ENCODE results near the gene PKN1.
"Not testable (repeated sequence)": the region's sequence is repeated elsewhere in the genome, so short reads cannot be mapped to it uniquely, and the experiment has no call there.

PKN1 gene

DNA sequence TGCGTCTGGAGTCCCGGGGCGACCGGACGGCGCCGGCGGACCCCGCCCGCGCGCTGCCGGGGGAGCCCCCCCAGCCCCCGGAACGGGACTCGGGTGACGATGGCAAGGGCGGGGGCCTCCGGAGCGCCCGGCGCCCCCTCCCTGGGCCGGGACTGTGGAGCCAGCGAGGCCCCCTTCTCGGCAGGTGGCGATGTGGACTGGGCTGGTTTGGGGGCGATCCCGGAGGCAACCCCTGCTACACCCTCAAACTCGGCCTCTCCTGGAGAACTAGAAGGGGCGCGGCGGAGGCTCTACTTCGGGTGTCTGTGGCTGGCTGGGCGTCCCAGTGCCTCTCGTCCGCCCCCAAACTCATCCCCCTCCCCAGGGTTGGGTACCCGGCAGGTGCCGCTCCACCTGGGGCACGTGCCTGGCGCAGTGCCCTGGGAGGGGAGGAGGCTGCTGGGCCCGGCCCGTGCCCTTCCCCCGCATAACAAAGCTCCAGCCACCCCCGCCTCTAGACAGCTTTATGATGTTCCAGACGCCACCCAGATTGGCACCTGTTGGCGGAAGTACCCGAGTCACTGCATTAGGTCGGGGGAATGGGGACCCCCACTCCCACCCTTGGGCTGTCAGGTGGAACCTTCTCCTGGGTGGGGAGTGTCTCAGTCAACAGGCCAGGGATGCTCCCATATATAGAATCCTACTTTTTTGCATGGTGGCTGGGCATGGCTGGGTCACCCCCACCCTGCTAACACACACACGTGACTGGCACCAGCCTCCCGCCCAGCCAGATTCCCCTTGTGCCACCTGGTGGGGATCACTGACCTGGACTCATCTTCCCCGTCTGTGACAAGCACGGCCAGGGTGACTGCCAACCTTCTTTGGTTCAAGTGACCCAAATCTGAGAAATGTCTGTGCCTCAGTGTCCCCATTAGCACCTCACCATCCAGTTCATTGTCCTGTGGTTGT lies 722 bp downstream of the PKN1 start:
- DNase-seq: no peak

DNA sequence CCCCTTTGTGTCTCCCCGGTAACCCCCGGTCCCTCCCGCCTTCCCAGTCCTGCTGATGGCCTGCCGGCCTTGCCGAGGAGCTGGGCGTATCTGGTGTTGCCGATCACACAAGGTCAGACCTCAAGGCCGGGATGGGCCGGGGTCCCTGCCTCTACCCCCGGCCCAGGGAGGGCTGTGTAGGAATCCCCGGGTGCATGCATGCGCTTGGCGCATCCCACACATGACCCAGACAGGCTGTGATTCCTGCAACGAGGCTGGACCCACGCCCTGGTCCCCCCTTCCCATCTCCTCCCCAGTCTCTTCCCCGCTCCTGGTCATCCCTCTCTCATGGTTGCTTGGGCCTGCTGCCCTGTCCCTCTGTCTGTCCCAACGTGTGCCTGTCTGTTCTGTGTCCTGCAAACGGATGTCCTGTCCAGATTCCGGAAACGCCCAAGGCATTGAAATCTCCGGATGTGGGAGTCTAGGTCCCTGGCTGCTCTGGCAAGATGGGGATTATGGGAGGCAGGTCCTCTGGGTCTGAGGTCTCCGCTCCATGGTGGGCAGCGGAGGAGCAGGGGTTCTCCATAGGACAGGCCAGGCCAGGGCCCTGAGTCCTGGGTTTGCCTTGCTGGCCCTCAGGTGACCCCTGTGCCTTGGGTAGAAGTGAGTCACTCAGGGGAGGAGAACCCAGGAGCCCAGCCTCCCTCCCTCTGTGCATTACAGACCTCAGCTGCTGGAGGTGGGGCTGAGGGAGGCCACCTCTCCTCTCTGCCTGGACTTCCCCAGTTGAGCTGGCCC lies 1.6 kb downstream of the PKN1 start:
- no peak for DNase-seq

DNA sequence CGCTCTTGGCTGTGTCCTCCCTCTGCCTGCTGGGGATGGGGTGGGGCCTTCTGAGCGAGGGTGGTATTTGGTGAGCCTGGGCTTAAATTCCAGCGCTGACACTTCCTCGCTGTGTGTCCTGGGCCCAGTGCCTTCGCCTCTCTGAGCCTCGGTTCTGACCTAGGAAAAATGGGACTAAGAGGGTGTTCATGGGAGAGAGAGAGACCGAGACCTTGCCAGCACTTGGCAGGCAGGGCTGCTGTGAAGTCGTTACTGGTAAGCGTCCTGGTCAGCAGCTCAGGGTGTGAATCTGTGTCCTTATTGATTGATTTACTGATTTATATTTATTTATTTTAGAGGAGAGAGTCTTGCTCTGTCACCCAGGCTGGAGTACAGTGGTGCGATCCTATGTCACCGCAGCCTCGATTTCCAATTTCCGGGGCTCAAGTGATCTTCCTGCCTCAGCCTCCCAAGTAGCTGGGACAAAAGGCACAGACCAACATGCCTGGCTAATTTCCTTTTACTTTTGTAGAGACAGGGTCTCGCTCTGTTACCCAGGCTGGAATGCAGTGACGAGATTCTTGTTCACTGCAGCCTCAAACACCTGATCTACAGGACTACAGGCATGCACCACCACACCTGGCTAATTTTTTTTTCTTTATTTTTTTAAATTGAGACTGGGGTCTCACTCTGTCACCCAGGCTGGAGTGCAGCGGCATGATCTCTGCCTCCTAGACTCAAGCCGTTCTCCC lies 2.4 kb downstream of the PKN1 start:
- no peak for DNase-seq

DNA sequence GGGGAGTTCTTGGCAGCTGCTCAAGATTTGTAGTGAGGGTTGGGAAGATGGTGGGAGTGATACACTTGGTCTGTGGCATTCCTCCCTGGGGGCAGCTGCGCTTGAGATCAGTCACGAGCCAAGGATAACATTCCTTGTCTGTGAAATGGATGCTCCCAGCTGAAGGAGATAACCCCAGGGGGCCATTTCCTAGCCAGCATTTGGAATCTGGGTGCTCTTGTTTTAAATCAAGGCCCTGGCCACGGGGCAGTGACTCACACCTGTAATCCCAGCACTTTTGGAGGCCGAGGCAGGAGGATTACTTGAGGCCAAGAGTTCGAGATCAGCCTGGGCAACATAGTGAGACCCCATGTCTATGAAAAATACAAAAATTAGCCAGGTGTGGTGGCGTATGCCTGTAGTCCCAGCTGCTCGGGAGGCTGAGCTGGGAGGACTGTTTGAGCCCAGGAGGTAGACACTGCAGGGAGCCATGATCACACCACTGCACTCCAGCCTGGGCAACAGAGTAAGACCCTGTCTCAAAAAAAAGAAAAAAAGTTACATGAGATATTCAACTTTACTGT lies 4.6 kb downstream of the PKN1 start:
- DNase-seq: no peak

DNA sequence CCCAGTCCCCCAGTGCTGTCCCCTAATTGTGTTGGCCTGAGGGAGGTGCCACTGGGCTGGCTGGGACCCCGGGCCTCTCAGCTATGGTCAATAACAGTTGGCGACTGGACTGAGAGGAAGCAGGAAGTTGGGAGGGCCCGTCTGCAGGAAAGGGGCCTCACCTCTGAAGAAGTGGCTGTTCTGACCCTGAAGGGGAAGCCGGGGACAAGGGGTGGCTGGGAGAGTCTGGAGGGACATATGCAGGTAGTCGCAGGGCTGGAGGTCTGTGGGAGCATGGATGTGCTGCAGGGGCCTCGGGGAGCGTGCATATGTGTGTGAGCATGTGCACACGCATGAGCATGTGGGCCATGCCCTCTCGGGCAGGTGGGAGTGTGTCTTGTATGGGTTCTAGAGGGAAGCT lies 5.9 kb downstream of the PKN1 start:
- no peak for DNase-seq

DNA sequence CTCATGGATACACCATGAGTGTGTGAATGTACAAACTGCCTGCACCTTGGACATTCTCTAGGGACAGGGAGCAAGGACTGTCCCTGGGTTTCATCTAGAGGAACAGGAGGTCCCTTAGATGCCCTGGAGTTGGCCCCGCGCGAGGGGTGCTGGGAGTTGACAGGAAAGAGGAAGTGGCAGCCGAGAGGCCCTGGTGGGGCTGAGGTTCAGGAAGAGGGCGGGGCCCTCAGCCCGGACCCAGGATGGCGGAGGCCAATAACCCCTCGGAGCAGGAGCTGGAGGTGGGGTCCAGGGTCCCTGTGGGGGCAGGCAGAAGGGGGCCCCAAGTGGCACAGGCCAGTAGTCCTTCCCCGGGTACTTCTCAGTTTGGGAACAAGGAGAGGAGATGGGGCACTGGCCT lies 6.9 kb downstream of the PKN1 start:
- peak; percentile 15 for DNase-seq

DNA sequence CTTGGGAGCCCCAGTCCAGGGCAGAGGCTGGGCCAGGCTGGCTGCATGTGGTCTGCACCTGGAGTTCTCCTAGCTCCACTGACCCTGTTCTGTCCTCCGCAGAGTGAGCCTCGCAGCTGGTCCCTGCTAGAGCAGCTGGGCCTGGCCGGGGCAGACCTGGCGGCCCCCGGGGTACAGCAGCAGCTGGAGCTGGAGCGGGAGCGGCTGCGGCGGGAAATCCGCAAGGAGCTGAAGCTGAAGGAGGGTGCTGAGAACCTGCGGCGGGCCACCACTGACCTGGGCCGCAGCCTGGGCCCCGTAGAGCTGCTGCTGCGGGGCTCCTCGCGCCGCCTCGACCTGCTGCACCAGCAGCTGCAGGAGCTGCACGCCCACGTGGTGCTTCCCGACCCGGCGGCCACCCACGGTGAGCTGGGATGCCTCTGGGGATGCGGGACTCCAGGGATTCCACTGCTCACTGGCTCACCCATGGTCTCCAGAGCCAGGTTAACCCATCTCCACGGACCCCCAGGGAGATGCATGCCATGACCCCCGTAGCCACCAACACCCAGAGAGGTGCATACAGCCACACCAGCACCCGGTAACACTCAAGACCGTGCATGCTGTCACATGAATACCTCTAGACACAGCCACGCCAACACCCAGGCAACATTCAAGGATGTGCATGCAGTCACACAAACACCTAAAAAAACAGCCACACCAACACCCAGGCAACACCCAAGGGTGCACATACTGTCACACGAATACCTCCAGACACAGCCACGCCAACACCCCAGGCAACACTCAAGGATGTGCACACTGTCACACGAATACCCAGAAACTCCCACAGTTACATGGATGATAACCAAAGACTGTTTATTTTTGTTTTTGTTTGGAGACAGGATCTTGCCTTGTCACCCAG lies 8.2 kb downstream of the PKN1 start:
- no peak for DNase-seq

DNA sequence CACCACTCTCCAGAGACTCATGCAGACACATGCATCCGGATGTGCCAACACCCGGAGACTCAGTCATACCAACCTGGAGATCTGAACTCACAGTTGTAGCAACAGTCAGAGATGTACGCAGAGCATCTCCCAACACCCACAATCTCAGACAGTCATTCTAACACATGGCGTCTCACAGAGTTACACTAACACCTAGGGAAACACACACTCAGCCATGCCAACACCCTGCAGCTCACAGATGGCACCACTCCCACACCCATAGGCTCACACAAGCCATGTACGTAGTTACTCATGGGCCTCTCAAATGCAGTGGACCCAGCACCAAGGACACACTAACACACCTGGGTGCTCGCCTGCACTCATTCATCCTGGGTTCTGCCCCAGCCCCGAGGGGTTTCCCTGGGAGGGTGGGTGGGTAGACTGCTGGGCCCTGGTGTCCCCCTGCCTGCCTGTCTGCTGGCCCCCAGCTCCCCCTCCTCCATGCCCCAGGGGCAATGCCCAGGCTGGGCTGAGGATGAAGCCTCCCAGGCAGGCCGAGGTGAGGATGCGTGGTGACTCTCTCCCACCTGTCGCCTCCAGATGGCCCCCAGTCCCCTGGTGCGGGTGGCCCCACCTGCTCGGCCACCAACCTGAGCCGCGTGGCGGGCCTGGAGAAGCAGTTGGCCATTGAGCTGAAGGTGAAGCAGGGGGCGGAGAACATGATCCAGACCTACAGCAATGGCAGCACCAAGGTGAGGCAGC lies 10.0 kb downstream of the PKN1 start:
- DNase-seq: no peak

DNA sequence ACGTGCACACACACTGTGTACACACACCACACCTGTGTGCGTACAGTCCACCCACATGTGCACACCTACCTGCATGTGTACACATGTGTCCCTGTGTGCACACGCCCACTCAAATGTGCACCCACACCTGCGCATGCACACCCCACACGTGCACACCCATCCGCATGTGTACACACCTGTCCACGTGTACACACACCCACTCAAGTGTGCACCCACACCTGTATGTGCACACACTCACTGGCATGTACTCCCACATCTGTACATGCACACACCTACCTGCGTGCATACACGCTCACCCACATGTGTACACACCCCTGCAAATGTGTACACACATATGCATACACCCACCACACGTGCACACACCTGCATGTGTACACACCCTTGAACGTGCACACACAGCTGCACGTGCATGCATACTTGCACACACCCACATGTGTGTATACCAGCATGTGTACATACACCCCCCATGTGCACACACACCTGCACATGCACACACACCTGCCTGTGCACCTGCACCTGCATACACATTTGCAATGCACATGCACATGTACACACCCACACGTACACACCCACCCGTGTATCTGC lies 10.6 kb downstream of the PKN1 start:
- no peak for DNase-seq

DNA sequence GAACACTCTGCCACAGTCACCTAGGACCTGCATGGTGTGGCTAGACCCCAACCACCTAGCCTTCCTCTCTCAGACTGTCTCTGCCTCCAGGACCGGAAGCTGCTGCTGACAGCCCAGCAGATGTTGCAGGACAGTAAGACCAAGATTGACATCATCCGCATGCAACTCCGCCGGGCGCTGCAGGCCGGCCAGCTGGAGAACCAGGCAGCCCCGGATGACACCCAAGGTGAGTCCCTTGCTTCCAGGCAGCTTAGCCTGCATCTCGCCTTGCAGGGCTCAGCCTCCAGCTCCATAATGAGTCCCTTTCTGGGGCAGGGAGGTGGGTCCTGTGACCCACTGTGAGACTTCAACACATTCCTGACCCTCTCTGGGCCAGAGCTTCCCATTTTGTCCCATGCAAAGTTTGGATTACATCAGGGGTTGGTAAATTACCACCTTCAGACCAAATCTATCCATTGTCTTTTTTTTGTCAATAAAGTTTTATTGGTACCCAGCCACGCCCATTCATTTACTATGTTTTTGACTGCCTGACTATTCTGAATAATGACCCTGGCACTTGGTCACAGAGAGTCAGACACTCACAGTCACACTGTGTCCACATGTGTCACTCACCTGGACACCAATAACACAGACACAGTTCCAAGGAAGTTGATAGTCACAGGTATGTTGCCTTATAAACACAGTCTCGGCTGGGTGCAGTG lies 13.4 kb downstream of the PKN1 start:
- DNase-seq: no peak

DNA sequence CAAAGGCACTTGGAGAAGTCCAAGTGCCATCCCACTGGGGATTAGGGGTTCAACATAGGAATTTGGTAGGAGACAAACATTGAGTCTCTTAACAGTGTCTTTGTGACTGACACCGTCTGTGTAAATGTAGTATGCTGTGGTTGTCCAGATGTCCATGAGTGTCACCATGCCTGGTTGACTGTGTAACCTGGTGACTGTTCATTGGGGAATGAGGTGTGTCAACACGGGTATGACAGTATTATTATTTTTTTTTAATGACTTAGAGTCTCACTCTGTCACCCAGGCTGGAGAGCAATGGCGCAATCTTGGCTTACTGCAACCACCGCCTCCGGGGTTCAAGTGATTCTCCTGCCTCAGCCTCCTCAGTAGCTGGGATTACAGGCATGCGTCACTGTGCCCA lies 16.2 kb downstream of the PKN1 start:
- DNase-seq: no peak

DNA sequence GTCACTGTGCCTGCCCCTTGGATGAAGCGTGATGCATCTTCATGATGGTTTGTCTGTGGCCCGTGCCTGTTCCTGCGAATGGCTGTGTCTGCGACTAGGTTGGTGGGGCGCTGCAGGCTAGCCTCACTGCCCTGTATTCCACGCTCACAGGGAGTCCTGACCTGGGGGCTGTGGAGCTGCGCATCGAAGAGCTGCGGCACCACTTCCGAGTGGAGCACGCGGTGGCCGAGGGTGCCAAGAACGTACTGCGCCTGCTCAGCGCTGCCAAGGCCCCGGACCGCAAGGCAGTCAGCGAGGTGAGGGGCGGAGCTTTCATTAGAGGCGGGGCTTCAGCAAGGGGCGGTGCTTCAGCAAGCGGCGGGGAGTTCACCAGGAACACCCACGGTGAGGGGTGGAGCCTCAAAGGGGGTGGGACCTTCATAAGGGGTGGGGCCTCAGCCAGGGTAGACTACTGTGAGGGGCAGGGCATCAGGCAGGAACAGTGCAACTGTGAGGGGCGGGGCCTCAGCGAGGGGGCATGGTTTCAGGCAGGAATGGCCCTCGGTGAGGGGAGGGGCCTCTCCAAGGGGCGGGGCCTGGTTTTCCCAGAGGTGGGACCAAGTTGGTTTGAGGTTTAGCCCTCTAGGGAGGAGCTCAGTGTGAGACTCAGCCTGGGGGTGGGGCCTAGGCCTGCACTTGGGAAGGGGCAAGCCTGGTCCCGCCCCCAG lies 17.2 kb downstream of the PKN1 start:
- no peak for DNase-seq

DNA sequence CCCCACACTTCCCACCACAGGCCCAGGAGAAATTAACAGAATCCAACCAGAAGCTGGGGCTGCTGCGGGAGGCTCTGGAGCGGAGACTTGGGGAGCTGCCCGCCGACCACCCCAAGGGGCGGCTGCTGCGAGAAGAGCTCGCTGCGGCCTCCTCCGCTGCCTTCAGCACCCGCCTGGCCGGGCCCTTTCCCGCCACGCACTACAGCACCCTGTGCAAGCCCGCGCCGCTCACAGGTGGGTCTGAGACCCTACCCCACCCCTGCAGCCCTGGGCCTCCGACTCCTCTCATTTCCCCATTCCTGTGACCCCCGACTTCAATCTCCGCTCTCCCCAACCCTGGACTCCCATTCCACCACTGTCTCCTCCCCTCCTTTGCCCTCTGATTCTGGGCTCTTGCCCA lies 17.8 kb downstream of the PKN1 start:
- no peak for DNase-seq

DNA sequence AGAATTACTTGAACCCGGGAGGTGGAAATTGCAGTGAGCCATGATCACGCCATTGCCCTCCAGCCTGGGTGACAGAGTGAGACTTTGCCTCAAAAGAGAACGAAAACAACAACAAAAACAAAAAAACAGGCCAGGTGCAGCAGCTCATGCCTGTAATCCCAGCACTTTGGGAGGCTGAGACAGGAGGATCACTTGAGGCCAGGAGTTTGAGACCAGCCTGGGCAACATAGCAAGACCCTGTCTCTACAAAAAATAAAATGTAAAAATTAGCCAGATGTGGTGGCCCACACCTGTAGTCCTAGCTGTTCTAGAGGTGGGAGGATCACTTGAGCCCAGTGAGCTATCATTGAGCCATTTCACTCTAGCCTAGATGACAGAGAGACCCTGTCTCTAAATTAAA lies 19.2 kb downstream of the PKN1 start:
- DNase-seq: not testable (repeated sequence)

DNA sequence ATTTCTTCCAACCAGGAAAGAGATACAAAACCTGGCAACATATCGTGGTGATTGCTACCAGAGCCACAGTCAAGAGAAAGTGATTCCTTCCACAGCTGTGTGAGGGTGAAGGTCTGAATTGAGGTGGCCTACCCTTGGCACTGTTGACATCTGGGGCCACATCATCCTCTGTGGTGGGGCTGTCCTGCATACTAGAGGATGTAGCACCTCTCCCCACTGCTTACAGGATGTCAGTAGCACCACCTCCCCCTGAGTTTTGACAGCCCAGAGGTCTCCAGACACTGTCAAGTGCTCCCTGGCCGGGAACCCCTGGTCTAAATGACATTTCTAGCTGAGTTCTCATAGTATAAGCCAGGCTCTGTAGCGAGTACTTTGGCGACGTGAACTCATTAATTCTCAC lies 26.6 kb downstream of the PKN1 start:
- no peak for DNase-seq

DNA sequence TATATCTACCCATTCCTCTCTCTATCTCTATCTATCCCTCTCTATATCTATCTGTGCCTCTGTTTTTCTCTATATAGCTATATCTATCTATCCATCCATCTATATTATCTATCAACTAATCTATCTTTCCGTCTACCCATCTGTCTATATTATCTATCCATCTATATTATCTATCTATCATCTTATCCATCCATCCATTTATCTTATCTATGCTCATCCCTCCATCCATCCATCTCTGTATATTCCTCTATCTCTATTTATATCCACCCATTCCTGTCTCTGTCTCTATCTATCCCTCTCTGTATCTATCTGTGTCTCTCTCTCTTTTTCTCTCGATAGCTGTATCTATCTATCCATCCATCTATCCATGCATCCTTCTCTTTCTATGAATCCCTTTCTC lies 27.8 kb downstream of the PKN1 start:
- no peak for DNase-seq

DNA sequence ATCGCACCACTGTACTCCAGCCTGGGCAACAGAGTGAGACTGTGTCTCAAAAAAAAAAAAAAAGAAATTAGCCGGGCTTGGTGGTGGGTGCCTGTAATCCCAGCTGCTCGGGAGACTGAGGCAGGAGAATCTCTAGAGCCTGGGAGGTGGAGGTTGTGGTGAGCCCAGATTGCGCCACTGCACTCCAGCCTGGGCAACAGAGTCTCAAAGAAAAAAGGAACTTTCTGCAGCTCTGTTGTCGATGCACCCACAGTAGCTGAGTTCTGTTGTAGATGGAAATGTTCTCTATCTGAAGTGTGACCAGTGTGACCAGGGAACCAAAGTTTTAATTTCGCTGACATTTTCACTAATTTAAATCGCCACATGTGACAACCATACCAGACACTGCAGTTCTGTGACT lies 29.3 kb downstream of the PKN1 start:
- DNase-seq: not testable (repeated sequence)

DNA sequence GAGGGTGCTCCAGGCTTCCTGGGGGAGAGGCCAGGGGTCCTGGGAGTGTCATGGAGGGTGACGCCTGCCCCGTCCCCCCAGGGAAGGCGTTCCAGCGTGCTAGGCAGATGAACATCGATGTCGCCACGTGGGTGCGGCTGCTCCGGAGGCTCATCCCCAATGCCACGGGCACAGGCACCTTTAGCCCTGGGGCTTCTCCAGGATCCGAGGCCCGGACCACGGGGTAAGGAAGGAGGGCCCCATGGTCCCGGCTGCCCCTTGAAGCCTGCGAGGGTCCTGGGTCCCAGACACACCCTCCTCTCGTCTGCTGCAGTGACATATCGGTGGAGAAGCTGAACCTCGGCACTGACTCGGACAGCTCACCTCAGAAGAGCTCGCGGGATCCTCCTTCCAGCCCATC lies 30.6 kb downstream of the PKN1 start:
- no peak for DNase-seq

DNA sequence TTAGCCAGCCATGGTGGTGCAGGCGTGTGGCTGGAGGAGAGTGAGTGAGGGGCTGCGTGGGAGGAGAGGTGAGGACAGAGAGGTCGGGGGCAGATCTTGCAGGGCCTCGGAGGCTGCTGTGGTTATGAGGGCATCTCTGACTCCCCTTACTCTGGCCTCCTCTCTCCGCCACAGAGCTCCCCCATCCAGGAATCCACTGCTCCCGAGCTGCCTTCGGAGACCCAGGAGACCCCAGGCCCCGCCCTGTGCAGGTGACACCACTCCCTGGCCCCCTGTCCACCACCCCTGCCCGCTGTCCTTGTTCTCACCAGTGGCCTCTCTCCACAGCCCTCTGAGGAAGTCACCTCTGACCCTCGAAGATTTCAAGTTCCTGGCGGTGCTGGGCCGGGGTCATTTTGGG lies 34.3 kb downstream of the PKN1 start:
- no peak for DNase-seq

DNA sequence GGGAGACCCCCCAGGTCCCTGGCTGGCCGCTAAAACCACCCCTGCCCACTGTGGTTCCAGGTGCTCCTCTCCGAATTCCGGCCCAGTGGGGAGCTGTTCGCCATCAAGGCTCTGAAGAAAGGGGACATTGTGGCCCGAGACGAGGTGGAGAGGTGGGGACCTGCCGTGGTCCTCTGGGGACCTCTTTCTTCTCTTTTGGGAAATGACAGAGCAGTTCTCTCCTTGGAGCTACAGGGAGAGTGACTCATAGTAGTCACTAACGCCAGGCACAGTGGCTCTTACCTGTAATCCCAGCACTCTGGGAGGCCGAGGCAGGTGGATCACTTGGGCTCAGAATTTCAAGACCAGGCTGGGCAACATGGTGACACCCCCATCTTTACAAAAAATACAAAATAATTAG lies 34.7 kb downstream of the PKN1 start:
- no peak for DNase-seq

Data from midbrain (tissue), 1 donor.